ENCODE measurements around the gene CDH4. TPM values are rescaled to one million over a fixed set of nuclear protein-coding genes. Genes with fewer than 3 reads are reported as not detected.

CDH4 gene
- total and polyA plus RNA-seq, 9 of the 15 experiments (the other 6 are each of a cell fraction or from before 2014, with no cell fraction given), result 0.04 TPM; not detected in 8

DNA sequence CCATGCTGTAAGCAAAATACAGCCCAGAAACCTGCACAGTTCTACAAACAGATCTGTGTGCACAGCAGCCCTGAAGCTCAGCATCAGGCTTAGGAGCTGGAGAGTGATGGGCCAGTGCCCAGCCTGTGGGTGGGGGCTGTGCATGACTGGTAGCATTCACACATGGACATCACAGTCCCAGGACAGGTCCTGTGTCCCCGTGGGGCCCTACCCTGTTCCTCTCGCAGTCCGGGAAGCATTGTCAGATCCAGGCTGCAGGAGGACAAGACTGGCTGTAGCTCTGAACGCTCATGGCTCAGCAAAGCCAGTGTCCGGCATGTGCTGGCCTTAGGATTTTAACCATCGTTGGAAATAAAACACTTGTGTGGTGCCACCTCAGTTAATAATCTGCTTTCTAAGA, 234.1 kb downstream of the CDH4 start:
- in situ Hi-C loops (cut with MboI), result no loop called here
- ATAC-seq (no peak), FAIRE-seq (no peak), DNase-seq (ENCODE audit: extremely low read depth in 1 of 4, low spot score in 3 of 4) (no peak)
- Histone ChIP-seq H3K9me3 (replicated peaks; ENCODE audit: control insufficient read depth, insufficient read depth, low read depth, low read length) (no peaks in the 10 kb centered on the region), H3K27ac (ENCODE audit: extremely low read depth, low read depth, low read length) (no peak overlapping the region), H3K79me2 (ENCODE audit: control insufficient read depth, insufficient read depth, low read length) (no peaks in the 10 kb centered on the region), H3K4me3 (no peak overlapping the region), H3K9ac (ENCODE audit: insufficient read depth in 1 of 2, low read depth in 2 of 2, low read length in 2 of 2) (no peak overlapping the region), H3K9me1 (ENCODE audit: control insufficient read depth, insufficient read depth, low read length) (no peaks in the 10 kb centered on the region), H4K20me1 (replicated peaks; ENCODE audit: control insufficient read depth, insufficient read depth, low read length) (no peaks in the 10 kb centered on the region), H3K4me2 (ENCODE audit: insufficient read depth, low read length) (no peak overlapping the region), H3K27me3 (ENCODE audit: control insufficient read depth in 2 of 2, insufficient read depth in 2 of 2, low read length in 2 of 2) (peaks cover 0 to 3% of the 10 kb centered on the region in 2 experiments; a peak in 1 of 5 replicates), H2AFZ (ENCODE audit: low read depth, low read length) (no peak overlapping the region), H3K36me3 (ENCODE audit: control insufficient read depth, insufficient read depth, low read length) (no peaks in the 10 kb centered on the region), H3K4me1 (replicated peaks in 1 of 2; ENCODE audit: control insufficient read depth in 2 of 2, insufficient read depth in 2 of 2, low read length in 2 of 2) (no peaks in the 10 kb centered on the region)
- WGBS (ENCODE audit: insufficient coverage, low coverage, missing lambda C conversion rate), result 3% methylated on average over 6 of the region's 6 CpGs
- POLR2A ChIA-PET, result interaction anchor here (1.0 to 1.5 kb wide), 3 partner anchors 9 to 25 kb away, joined by 3 to 6 read pairs (median 4); no protein-coding TSS in a partner anchor
- CTCF ChIA-PET (ENCODE audit: low intra/inter-chr PET ratio), result no interaction called here
- no TSS peak for BruUV-seq (replicated peaks)
- intact Hi-C loops (cut with micrococcal nuclease), result no loop called here
- TF ChIP-seq ZNF212 (CRISPR knock-in tag; IDR thresholded peaks at IDR 0.05), result no peak
- TF ChIP-seq ZFP36 (IDR thresholded peaks at IDR 0.05; ENCODE audit: low read depth, low read length, partially characterized antibody), result no peak
- no peak for TF ChIP-seq KDM5B (IDR thresholded peaks at IDR 0.05; ENCODE audit: insufficient replicate concordance, low read depth, low read length)
- TF ChIP-seq STAG1 (CRISPR knock-in tag; IDR thresholded peaks at IDR 0.05; ENCODE audit: borderline replicate concordance), result no peak
- no peak for TF ChIP-seq ZNF217 (CRISPR knock-in tag; IDR thresholded peaks at IDR 0.05)
- TF ChIP-seq EP300 (IDR thresholded peaks at IDR 0.05; ENCODE audit: low read length), result no peak
- no peak for TF ChIP-seq TAF1 (IDR thresholded peaks at IDR 0.05; ENCODE audit: control insufficient read depth, extremely low read depth, insufficient read depth, low read length, severe bottlenecking)
- TF ChIP-seq ZEB2 (IDR thresholded peaks at IDR 0.05), result no peak
